ENCODE results near the gene CLRN2. TPM values are rescaled to one million over a fixed set of nuclear protein-coding genes. Genes with fewer than 3 reads are reported as not detected.
A peak's percentile ranks its signal among the peaks of the same experiment; 100 is the strongest.

CLRN2 gene
- total and polyA plus RNA-seq, 5 experiments from 2014 or later, result not detected

- H3K36me3 Mint-ChIP-seq, result peaks cover 8 to 76% (median 32%) of the 10 kb centered on the region in 3 donors
- H3K4me3 Mint-ChIP-seq, result no peak overlapping the region
- ATAC-seq, result no peak
- no peak for DNase-seq
- POLR2A ChIA-PET, result no interaction called here
- H3K27me3 Mint-ChIP-seq, result no peaks in the 10 kb centered on the region
- H3K9me3 Mint-ChIP-seq, result no peaks in the 10 kb centered on the region
- no peak overlapping the region for H3K27ac Mint-ChIP-seq
- peaks cover 6 to 15% (median 8%) of the 10 kb centered on the region in 4 donors for H3K4me1 Mint-ChIP-seq
These were observed 23.8 kb upstream of the CLRN2 start for GRCh38 chr4:17491196-17491595.

GRCh38 chr4:17492058-17492741 is 22.8 kb upstream of the CLRN2 start:
- Mint-ChIP-seq H3K27me3 (no peaks in the 10 kb centered on the region), H3K36me3 (peaks cover 8 to 71% (median 22%) of the 10 kb centered on the region in 3 donors), H3K4me1 (peaks cover 6 to 15% (median 7%) of the 10 kb centered on the region in 4 donors), H3K4me3 (no peak overlapping the region), H3K9me3 (no peaks in the 10 kb centered on the region), H3K27ac (peak overlapping the region in 1 of 10 donors; percentile 34)
- ATAC-seq (no peak), DNase-seq (no peak)
- POLR2A ChIA-PET, result no interaction called here

GRCh38 chr4:17492876-17493275 is 22.1 kb upstream of the CLRN2 start:
- peaks cover 10 to 72% (median 20%) of the 10 kb centered on the region in 3 donors for H3K36me3 Mint-ChIP-seq
- DNase-seq (no peak), ATAC-seq (no peak)
- H3K27me3 Mint-ChIP-seq, result no peaks in the 10 kb centered on the region
- no peak overlapping the region for H3K4me3 Mint-ChIP-seq
- POLR2A ChIA-PET, result no interaction called here
- H3K9me3 Mint-ChIP-seq, result no peaks in the 10 kb centered on the region
- peaks cover 6 to 15% (median 7%) of the 10 kb centered on the region in 4 donors for H3K4me1 Mint-ChIP-seq
- peak overlapping the region in 1 of 10 donors; percentile 71 for H3K27ac Mint-ChIP-seq

GRCh38 chr4:17493619-17494018 is 21.3 kb upstream of the CLRN2 start:
- no peak overlapping the region for H3K4me3 Mint-ChIP-seq
- H3K4me1 Mint-ChIP-seq, result peaks cover 6 to 15% (median 11%) of the 10 kb centered on the region in 4 donors
- no peak for DNase-seq
- no peak for ATAC-seq
- H3K36me3 Mint-ChIP-seq, result peaks cover 12 to 73% (median 20%) of the 10 kb centered on the region in 3 donors
- no peaks in the 10 kb centered on the region for H3K27me3 Mint-ChIP-seq
- no peak overlapping the region for H3K27ac Mint-ChIP-seq
- no peaks in the 10 kb centered on the region for H3K9me3 Mint-ChIP-seq
- POLR2A ChIA-PET, result no interaction called here

GRCh38 chr4:17494258-17495190 is 20.4 kb upstream of the CLRN2 start:
- POLR2A ChIA-PET, result no interaction called here

GRCh38 chr4:17497890-17498523 is 17.0 kb upstream of the CLRN2 start:
- DNase-seq (no peak), ATAC-seq (no peak)
- Mint-ChIP-seq H3K27ac (peak overlapping the region in 1 of 10 donors; percentile 15), H3K27me3 (no peaks in the 10 kb centered on the region), H3K9me3 (no peaks in the 10 kb centered on the region), H3K4me3 (no peak overlapping the region), H3K4me1 (peaks cover 4 to 7% (median 6%) of the 10 kb centered on the region in 4 donors), H3K36me3 (peaks cover 8 to 81% (median 24%) of the 10 kb centered on the region in 3 donors)
- POLR2A ChIA-PET, result no interaction called here

More at GRCh38 chr4:17494258-17495190, 20.4 kb upstream of the CLRN2 start:
- H3K9me3 Mint-ChIP-seq, result no peaks in the 10 kb centered on the region
- DNase-seq (no peak), ATAC-seq (no peak)
- no peaks in the 10 kb centered on the region for H3K27me3 Mint-ChIP-seq
- peaks cover 6 to 73% (median 17%) of the 10 kb centered on the region in 3 donors for H3K36me3 Mint-ChIP-seq
- peak overlapping the region in 2 of 10 donors; percentile 21 to 54 for H3K27ac Mint-ChIP-seq
- H3K4me1 Mint-ChIP-seq, result peaks cover 5 to 14% (median 8%) of the 10 kb centered on the region in 4 donors
- no peak overlapping the region for H3K4me3 Mint-ChIP-seq

DNA sequence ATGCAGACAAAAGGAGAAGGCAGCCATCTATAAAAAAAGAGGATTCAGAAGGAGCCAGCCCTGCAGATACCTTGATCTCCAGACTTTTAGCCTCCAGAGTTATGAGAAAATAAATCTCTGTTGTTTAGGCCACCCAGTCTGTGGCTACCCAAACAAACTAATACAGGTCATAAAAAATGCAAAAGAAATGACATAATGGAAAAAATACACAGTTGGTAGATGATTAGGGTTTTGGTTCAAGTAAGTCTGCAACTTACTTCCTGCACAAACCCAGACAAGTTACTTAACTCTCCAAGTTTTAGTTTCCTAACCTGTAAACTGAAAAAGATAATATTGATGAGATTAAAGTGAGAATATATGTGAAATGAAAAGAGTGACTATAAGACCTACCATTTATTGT is 14.4 kb upstream of the CLRN2 start:
- DNase-seq (no peak), ATAC-seq (no peak)
- POLR2A ChIA-PET, result no interaction called here
- H3K27ac Mint-ChIP-seq, result peak overlapping the region in 1 of 10 donors; percentile 34
- H3K36me3 Mint-ChIP-seq, result peaks cover 8 to 89% (median 27%) of the 10 kb centered on the region in 3 donors
- H3K27me3 Mint-ChIP-seq, result no peaks in the 10 kb centered on the region
- H3K9me3 Mint-ChIP-seq, result no peaks in the 10 kb centered on the region
- peaks cover 3 to 19% (median 11%) of the 10 kb centered on the region in 4 donors for H3K4me1 Mint-ChIP-seq
- no peak overlapping the region for H3K4me3 Mint-ChIP-seq

GRCh38 chr4:17502756-17503155 is 12.2 kb upstream of the CLRN2 start:
- H3K4me1 Mint-ChIP-seq, result peaks cover 6 to 24% (median 11%) of the 10 kb centered on the region in 4 donors

DNA sequence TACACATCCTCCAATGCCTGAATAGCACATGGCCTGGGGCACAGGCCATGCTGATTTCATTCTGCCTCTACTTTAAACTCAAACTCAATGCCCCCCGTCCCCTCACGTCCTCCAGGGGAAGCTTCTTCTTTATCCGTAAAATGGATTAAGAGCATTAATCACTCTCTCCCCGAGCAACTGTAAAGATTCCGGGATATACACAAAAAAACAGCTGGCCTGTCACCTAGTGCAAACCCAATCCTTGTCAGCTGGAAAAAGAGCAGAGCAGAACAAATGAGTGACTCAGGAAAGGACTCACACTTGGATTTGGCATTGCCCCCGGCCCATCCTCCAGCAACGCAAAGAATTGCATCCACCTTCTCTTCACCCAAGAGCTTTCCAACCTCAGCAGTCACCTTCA is 10.9 kb upstream of the CLRN2 start:
- Mint-ChIP-seq H3K4me3 (no peak overlapping the region), H3K27me3 (no peaks in the 10 kb centered on the region), H3K36me3 (peaks cover 4 to 93% (median 32%) of the 10 kb centered on the region in 3 donors), H3K9me3 (no peaks in the 10 kb centered on the region), H3K4me1 (peaks cover 3 to 26% (median 11%) of the 10 kb centered on the region in 4 donors), H3K27ac (no peak overlapping the region)
- ATAC-seq (no peak), DNase-seq (no peak)
- POLR2A ChIA-PET, result no interaction called here

More at GRCh38 chr4:17502756-17503155, 12.2 kb upstream of the CLRN2 start:
- Mint-ChIP-seq H3K27me3 (no peaks in the 10 kb centered on the region), H3K27ac (peak overlapping the region in 2 of 10 donors; percentile 29 to 45), H3K9me3 (no peaks in the 10 kb centered on the region), H3K36me3 (peaks cover 7 to 95% (median 33%) of the 10 kb centered on the region in 3 donors), H3K4me3 (no peak overlapping the region)
- POLR2A ChIA-PET, result no interaction called here
- ATAC-seq (no peak), DNase-seq (no peak)

- Mint-ChIP-seq H3K36me3 (peaks cover 0 to 37% (median 10%) of the 10 kb centered on the region in 3 donors), H3K4me3 (peak overlapping the region; percentile 74 to 100 (median 98)), H3K4me1 (peaks cover 22 to 39% (median 38%) of the 10 kb centered on the region in 4 donors), H3K27me3 (peaks cover 0 to 2% (median 0%) of the 10 kb centered on the region in 5 donors), H3K9me3 (no peaks in the 10 kb centered on the region), H3K27ac (peak overlapping the region in 7 of 10 donors; percentile 9 to 93 (median 44))
- no peak for DNase-seq
- POLR2A ChIA-PET, result no interaction called here
- ATAC-seq, result no peak
These were observed 4.4 kb upstream of the CLRN2 start for GRCh38 chr4:17510582-17510981.

- Mint-ChIP-seq H3K36me3 (peaks cover 0 to 32% (median 10%) of the 10 kb centered on the region in 3 donors), H3K4me1 (peaks cover 20 to 39% (median 36%) of the 10 kb centered on the region in 4 donors), H3K27ac (peak overlapping the region; percentile 68 to 97 (median 94)), H3K9me3 (no peaks in the 10 kb centered on the region), H3K27me3 (peaks cover 0 to 2% (median 0%) of the 10 kb centered on the region in 5 donors), H3K4me3 (peak overlapping the region; percentile 81 to 100 (median 99))
- POLR2A ChIA-PET, result no interaction called here
- DNase-seq (no peak), ATAC-seq (no peak)
These were observed 3.9 kb upstream of the CLRN2 start for GRCh38 chr4:17511051-17511450.

GRCh38 chr4:17511509-17511949 is 3.4 kb upstream of the CLRN2 start:
- POLR2A ChIA-PET, result interaction anchor here (1.1 kb wide), 1 partner anchor 103 kb away, joined by 4 read pairs; the partner anchor contains the start of gene MED28
- Mint-ChIP-seq H3K36me3 (peaks cover 0 to 29% (median 8%) of the 10 kb centered on the region in 3 donors), H3K27me3 (peaks cover 0 to 3% (median under 1%) of the 10 kb centered on the region in 5 donors)

More at GRCh38 chr4:17511509-17511949, 3.4 kb upstream of the CLRN2 start:
- Mint-ChIP-seq H3K4me3 (peak overlapping the region; percentile 81 to 100 (median 99)), H3K4me1 (peaks cover 20 to 39% (median 36%) of the 10 kb centered on the region in 4 donors), H3K9me3 (no peaks in the 10 kb centered on the region), H3K27ac (peak overlapping the region; percentile 68 to 97 (median 94))
- peak in 5 of 10 donors; percentile 24 to 75 (median 44) for DNase-seq
- peak; percentile 70 to 71 for ATAC-seq

Data from naive thymus-derived CD8-positive, alpha-beta T cell (primary cell).